ENCODE data around the gene ACTR1A.
"Not testable (repeated sequence)": the region's sequence is repeated elsewhere in the genome, so short reads cannot be mapped to it uniquely, and the experiment has no call there.

Gene ACTR1A

DNA sequence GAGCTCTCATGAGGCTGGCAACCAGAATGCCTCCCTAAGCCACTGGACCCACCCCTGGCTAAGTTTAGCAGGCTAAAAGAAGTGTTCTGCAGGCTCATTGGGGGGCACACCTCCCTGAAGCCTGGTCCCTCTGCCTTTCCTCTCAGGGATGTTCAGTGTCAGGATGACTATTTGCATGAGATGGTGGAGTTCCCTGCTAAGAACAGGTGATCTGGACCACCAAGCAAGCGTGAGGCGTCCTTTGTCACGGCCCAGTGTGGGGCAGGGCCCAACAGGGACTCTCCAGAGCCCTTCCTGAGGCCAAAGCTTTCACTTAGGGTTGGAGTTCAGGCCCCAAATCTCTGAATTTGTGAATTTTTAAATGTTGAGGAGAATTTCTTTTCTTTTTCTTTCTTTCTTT is 13.2 kb upstream of the ACTR1A start:
- DNase-seq (ENCODE audit: low read depth in 2 of 2): no peak

- DNase-seq (ENCODE audit: low read depth in 2 of 2): no peak
Measured at GRCh38 chr10:102514487-102515311, 12.2 kb upstream of the ACTR1A start.

GRCh38 chr10:102511583-102512274 is 9.2 kb upstream of the ACTR1A start:
- no peak for DNase-seq (ENCODE audit: low read depth in 2 of 2)

- DNase-seq (ENCODE audit: low read depth in 2 of 2): no peak
Measured at GRCh38 chr10:102509387-102509786, 6.9 kb upstream of the ACTR1A start.

GRCh38 chr10:102508506-102508905 is 6.0 kb upstream of the ACTR1A start:
- DNase-seq (ENCODE audit: low read depth in 2 of 2): no peak

DNA sequence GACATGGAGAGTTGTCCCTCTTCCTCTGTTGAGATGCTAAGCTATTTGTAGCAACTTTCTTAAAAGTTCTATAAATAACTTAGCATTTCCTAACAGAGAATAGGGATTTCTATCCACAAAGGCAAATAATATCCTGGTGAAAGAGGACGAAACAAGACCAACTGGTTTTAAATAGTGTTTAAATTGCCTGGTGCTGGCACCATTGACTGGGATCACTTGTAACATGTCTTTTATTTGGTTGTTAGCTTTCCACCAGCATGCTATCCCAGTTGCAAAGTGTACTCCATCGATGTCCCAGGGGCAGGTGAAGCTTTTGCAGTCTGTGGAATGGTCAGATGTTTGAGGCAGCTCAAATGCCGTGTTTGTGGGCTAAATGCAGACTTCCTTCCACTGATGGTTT is 5.0 kb upstream of the ACTR1A start:
- DNase-seq (ENCODE audit: low read depth in 2 of 2): no peak

DNA sequence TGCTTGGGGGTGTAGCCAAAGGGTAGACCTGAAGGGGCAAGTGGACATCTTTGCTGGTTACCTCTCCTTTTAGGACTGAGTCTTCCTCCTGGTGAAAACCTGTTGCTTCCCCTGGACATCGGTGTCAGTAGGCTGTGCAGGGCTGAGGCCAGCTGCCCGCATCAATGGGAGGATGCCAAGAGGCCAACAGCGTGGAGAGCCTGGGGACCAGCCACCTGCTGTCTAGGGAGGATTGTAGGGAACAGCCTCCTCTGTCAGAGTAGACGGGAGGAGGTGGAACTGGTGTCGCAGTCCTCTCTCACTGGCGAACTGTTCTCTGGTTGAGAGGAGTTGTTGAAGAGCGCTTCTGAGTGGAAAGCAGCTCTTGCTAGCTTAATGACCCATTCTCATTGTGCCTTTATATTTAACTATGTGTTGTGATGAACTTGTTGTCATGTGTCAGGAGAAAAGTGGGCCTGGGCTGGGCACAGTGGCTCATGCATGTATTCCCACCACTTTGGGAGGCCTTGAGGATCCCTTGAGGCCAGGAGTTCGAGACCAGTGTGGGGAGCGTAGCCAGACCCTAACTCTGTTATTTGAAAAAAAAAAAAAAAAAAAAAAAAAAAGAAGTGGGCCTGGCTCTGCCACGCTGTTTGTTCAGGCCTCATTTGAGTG is 3.1 kb upstream of the ACTR1A start:
- no peak for DNase-seq (ENCODE audit: low read depth in 2 of 2)

DNA sequence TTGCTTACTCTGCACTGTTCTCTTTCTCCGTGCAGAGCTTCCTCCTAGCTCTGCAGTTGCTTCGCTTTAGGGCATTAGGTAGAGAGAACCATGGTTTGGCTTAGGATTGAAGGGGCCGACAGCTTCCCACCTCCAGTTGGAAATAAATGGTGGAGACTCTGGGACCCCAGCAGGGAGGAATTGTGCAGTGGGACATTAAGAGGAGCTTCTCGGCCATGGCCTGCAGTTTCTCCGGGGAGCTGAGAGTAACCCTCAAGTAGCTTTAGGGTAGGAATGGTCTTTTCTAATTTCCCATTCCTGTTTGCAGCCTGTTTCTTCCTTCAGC is 2.4 kb upstream of the ACTR1A start:
- no peak for DNase-seq (ENCODE audit: low read depth in 2 of 2)

DNA sequence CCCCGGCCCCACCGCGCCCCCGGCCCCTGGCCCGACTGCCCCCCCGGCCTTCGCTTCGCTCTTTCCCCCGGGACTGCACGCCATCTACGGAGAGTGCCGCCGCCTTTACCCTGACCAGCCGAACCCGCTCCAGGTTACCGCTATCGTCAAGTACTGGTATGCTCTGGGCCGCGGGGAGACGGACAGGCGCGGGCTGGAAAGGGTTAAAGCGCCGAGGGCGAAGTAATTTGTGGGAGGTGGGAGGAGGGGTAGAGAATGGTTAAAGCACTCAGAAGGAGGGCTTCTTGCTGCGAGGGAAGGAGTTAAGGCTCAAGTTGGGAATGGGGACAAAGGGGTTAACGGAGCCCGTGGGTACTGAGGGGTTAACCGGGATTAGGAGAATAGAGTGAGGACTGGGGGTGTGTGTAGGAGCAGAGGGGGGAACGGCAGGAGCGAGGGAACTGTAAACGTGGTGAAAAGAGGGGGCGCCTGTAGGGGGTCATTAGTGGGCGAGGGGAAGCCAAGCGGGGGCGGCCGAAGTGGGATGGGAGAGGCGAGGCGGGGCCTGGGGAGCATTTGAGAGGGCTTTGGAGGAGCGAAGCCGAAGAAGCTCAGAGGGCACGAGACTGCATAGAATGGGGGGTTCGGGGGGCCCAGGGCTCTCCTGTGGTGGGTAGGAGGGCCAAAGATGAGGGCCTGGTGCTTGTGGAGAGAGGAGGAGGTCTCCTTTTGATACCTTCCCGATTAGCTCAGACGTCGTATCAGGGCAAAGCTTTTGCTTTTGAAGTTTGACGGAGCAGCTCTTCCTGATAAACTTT is 1.9 kb upstream of the ACTR1A start:
- peak in 1 of 2 donors; percentile 3 for DNase-seq (ENCODE audit: low read depth in 2 of 2)

GRCh38 chr10:102503264-102504178 is 1.0 kb upstream of the ACTR1A start, which contains the start of gene SUFU:
Gene SUFU, plus strand, starts transcription at chr10:102503972. Its CDS starts 181 bp downstream, at chr10:102504153.
- peak; percentile 95 to 97 for DNase-seq (ENCODE audit: low read depth in 2 of 2)

- peak; percentile 97 for DNase-seq (ENCODE audit: low read depth in 2 of 2)
Measured at GRCh38 chr10:102502029-102502336, 529 bp downstream of the ACTR1A start.

- DNase-seq (ENCODE audit: low read depth in 2 of 2): no peak
Measured at GRCh38 chr10:102501201-102502028, 1.1 kb downstream of the ACTR1A start.

- DNase-seq (ENCODE audit: low read depth in 2 of 2): not testable (repeated sequence)
Measured at GRCh38 chr10:102500686-102501085, 1.8 kb downstream of the ACTR1A start.

GRCh38 chr10:102499356-102499755 is 3.2 kb downstream of the ACTR1A start:
- no peak for DNase-seq (ENCODE audit: low read depth in 2 of 2)

DNA sequence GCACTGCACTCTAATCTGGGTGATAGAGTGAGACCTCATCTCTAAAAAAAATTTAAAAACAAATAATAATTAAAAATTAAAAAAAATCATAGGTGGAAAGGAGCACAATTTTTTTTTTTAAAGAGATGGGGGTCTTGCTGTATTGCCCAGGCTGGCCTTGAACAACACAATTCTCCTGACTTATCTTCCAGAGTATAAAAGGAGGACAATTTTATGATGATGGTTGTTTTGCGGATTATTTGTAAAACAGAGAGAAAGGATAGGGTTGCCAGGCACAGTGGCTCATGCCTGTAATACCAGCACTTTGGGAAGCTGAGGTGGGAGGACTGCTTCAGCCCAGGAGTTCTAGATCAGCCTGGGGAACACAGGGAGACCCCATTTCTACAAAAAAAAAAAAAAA is 5.0 kb downstream of the ACTR1A start:
- DNase-seq (ENCODE audit: low read depth in 2 of 2): no peak

DNA sequence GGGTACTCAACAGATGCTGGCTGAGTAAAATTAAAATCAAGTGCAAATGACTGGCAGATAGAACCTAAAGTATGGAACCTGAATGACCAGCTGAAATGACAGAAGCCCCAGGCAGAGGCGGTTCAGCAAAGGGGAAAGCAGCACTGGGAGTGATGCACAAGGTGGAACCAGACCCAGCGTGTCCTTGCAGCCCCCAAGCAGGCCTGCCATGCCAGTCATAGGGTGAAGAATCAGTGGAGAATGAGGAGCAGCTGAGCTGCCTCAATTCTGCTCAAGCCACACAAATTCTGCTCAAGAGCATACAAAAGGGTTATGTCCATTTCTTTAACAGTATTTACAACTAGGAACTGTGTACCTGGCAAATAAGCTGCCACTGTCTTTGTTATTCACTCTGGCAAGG is 8.7 kb downstream of the ACTR1A start:
- DNase-seq (ENCODE audit: low read depth in 2 of 2): no peak

DNA sequence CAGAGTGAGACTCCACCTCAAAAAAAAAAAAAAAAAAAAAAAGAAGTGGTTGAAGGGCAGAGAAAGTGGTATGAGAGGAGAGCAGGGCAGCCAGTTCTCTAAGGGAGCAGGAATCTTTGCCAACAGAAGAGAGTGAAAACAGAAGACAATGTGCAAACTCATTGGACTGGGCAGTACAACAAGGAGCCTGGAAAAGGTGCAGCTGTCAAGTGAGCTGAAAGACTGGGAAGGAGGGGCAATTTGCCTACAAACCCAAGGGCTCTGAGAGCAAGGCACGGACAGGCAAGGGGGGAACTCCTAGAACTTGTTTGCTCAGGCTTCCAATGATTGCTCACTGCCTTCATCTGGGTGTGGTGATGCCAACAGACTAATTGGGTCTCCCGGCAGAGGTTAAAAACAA is 9.5 kb downstream of the ACTR1A start:
- no peak for DNase-seq (ENCODE audit: low read depth in 2 of 2)

- no peak for DNase-seq (ENCODE audit: low read depth in 2 of 2)
Measured at GRCh38 chr10:102492344-102492939, 10.1 kb downstream of the ACTR1A start.

DNA sequence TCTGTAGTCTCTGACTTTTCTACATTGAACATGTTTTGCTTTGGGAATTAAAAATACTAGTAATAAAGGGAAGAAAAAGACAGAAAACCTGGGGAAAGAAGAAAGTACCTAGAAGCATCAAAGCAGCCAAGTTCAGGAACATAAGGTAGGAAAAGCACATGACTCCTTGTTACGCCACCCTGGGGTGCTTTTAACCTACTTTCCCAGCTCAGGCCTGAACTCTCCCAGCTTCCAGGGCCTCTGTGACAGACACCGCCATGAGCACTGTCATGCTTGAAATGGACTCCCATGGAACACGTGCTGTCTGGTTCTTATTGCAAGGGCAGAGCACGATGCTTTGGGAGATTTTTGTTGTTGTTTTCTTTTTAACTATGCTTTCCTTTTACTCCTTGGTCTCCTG is 11.4 kb downstream of the ACTR1A start:
- no peak for DNase-seq (ENCODE audit: low read depth in 2 of 2)

Measured in activated CD8-positive, alpha-beta memory T cell treated with anti-CD3 and anti-CD28 coated beads for 4 hours (primary cell).